Measurements from ENCODE around the gene TCP1.

TCP1 gene

GRCh38 chr6:159754959-159755914, 34.2 kb downstream of the TCP1 start:
- H3K4me2 ChIP-seq (ENCODE audit: low read length, poor library complexity, severe bottlenecking) = no peak overlapping the region
- no peak overlapping the region for H3K4me3 ChIP-seq (ENCODE audit: insufficient read depth in 1 of 2, low read depth in 1 of 2, low read length in 2 of 2)
- no peak overlapping the region for H2BK120ac ChIP-seq (ENCODE audit: low read depth, low read length)
- H2AFZ ChIP-seq (ENCODE audit: low read depth, low read length) = no peak overlapping the region
- H3K27me3 ChIP-seq (ENCODE audit: control insufficient read depth in 1 of 2, insufficient read depth in 1 of 2, low read length in 2 of 2) = no peaks in the 10 kb centered on the region
- H3K9ac ChIP-seq (ENCODE audit: low read length) = peak overlapping the region; percentile 48
- H2BK5ac ChIP-seq (ENCODE audit: low read depth, low read length, poor library complexity, severe bottlenecking) = no peak overlapping the region
- peaks cover 9% of the 10 kb centered on the region for H3K79me1 ChIP-seq (replicated peaks; ENCODE audit: low read length, poor library complexity, severe bottlenecking)
- peaks cover 5% of the 10 kb centered on the region for H3K4me1 ChIP-seq (ENCODE audit: control insufficient read depth, insufficient read depth, low read depth, low read length)
- H4K8ac ChIP-seq (ENCODE audit: low read length) = no peak overlapping the region
- DNase-seq = no peak
- no peak overlapping the region for H3K4ac ChIP-seq (ENCODE audit: low read depth in 1 of 2, low read length in 2 of 2)
- H3K14ac ChIP-seq (ENCODE audit: low read length in 2 of 2) = no peak overlapping the region
- WGBS = 86% methylated on average over 12 of the region's 15 CpGs
- H3K36me3 ChIP-seq (ENCODE audit: control insufficient read depth in 1 of 2, insufficient read depth in 2 of 2, low read depth in 1 of 2, low read length in 2 of 2) = peaks cover 26 to 90% of the 10 kb centered on the region in 2 experiments
- H3K18ac ChIP-seq (ENCODE audit: low read depth in 1 of 2, low read length in 2 of 2) = no peak overlapping the region
- no peak overlapping the region for H2BK12ac ChIP-seq (ENCODE audit: low read length in 2 of 2)
- no peak overlapping the region for H3K27ac ChIP-seq (ENCODE audit: low read length, poor library complexity, severe bottlenecking)
- no peaks in the 10 kb centered on the region for H3K9me3 ChIP-seq (ENCODE audit: control insufficient read depth, low read length)
- no peak overlapping the region for H3K23ac ChIP-seq (ENCODE audit: low read length in 2 of 2)
- no peak overlapping the region for H2BK15ac ChIP-seq (ENCODE audit: low read depth, poor library complexity, severe bottlenecking)
- no peak overlapping the region for H2AK5ac ChIP-seq (ENCODE audit: low read length, severe bottlenecking)
- no peak overlapping the region for H4K91ac ChIP-seq (ENCODE audit: low read length)

GRCh38 chr6:159754401-159754800, 35.0 kb downstream of the TCP1 start:
- no peaks in the 10 kb centered on the region for H3K27me3 ChIP-seq (ENCODE audit: control insufficient read depth in 1 of 2, insufficient read depth in 1 of 2, low read length in 2 of 2)
- H3K4me2 ChIP-seq (ENCODE audit: low read length, poor library complexity, severe bottlenecking) = no peak overlapping the region
- H3K9me3 ChIP-seq (ENCODE audit: control insufficient read depth, low read length) = no peaks in the 10 kb centered on the region
- H2AFZ ChIP-seq (ENCODE audit: low read depth, low read length) = no peak overlapping the region
- H4K91ac ChIP-seq (ENCODE audit: low read length) = no peak overlapping the region
- no peak overlapping the region for H4K8ac ChIP-seq (ENCODE audit: low read length)
- H3K4ac ChIP-seq (ENCODE audit: low read depth in 1 of 2, low read length in 2 of 2) = no peak overlapping the region
- H3K23ac ChIP-seq (ENCODE audit: low read length in 2 of 2) = no peak overlapping the region
- H2BK120ac ChIP-seq (ENCODE audit: low read depth, low read length) = no peak overlapping the region
- H2BK15ac ChIP-seq (ENCODE audit: low read depth, poor library complexity, severe bottlenecking) = no peak overlapping the region
- peak overlapping the region; percentile 48 for H3K9ac ChIP-seq (ENCODE audit: low read length)
- no peak overlapping the region for H2AK5ac ChIP-seq (ENCODE audit: low read length, severe bottlenecking)
- DNase-seq = no peak
- H3K14ac ChIP-seq (ENCODE audit: low read length in 2 of 2) = no peak overlapping the region
- H3K18ac ChIP-seq (ENCODE audit: low read depth in 1 of 2, low read length in 2 of 2) = no peak overlapping the region
- H3K4me1 ChIP-seq (ENCODE audit: control insufficient read depth, insufficient read depth, low read depth, low read length) = peaks cover 3% of the 10 kb centered on the region
- WGBS = 100% methylated on average over 2 of the region's 2 CpGs
- H2BK5ac ChIP-seq (ENCODE audit: low read depth, low read length, poor library complexity, severe bottlenecking) = no peak overlapping the region
- H3K27ac ChIP-seq (ENCODE audit: low read length, poor library complexity, severe bottlenecking) = no peak overlapping the region
- H3K36me3 ChIP-seq (ENCODE audit: control insufficient read depth in 1 of 2, insufficient read depth in 2 of 2, low read depth in 1 of 2, low read length in 2 of 2) = peaks cover 26 to 92% of the 10 kb centered on the region in 2 experiments
- H3K4me3 ChIP-seq (ENCODE audit: insufficient read depth in 1 of 2, low read depth in 1 of 2, low read length in 2 of 2) = no peak overlapping the region
- H3K79me1 ChIP-seq (replicated peaks; ENCODE audit: low read length, poor library complexity, severe bottlenecking) = peaks cover 9% of the 10 kb centered on the region
- no peak overlapping the region for H2BK12ac ChIP-seq (ENCODE audit: low read length in 2 of 2)

- no peak overlapping the region for H3K4me3 ChIP-seq (ENCODE audit: insufficient read depth in 1 of 2, low read depth in 1 of 2, low read length in 2 of 2)
Measured at GRCh38 chr6:159753081-159753872, 36.1 kb downstream of the TCP1 start.

DNA sequence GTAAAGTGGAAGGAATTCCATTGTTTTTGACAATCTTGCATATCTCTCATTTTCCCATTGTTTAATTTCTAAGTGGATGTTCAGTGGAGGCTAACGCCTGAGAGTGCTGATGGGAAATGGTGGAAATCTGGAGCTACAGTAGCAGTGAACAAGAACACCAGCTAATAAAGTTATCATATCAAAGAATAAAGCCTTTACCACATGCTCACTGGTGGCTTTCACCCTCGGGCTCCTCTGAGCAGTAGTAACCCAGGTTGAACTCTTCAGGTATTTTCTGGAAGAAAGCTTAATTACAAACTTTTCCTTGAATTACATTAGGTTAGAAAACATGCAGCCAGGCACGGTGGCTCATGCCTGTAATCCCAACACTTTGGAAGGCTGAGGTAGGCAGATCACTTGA, 38.0 kb downstream of the TCP1 start:
- H3K4ac ChIP-seq (ENCODE audit: low read depth in 1 of 2, low read length in 2 of 2) = no peak overlapping the region
- H3K4me3 ChIP-seq (ENCODE audit: insufficient read depth in 1 of 2, low read depth in 1 of 2, low read length in 2 of 2) = no peak overlapping the region
- peaks cover 6% of the 10 kb centered on the region for H3K79me1 ChIP-seq (replicated peaks; ENCODE audit: low read length, poor library complexity, severe bottlenecking)
- no peak overlapping the region for H2AK5ac ChIP-seq (ENCODE audit: low read length, severe bottlenecking)
- H3K9ac ChIP-seq (ENCODE audit: low read length) = no peak overlapping the region
- no peak overlapping the region for H4K8ac ChIP-seq (ENCODE audit: low read length)
- H3K36me3 ChIP-seq (ENCODE audit: control insufficient read depth in 1 of 2, insufficient read depth in 2 of 2, low read depth in 1 of 2, low read length in 2 of 2) = peaks cover 19 to 98% of the 10 kb centered on the region in 2 experiments
- DNase-seq = no peak
- no peak overlapping the region for H3K18ac ChIP-seq (ENCODE audit: low read depth in 1 of 2, low read length in 2 of 2)
- no peaks in the 10 kb centered on the region for H3K9me3 ChIP-seq (ENCODE audit: control insufficient read depth, low read length)
- no peak overlapping the region for H3K27ac ChIP-seq (ENCODE audit: low read length, poor library complexity, severe bottlenecking)
- no peak overlapping the region for H3K4me2 ChIP-seq (ENCODE audit: low read length, poor library complexity, severe bottlenecking)
- no peaks in the 10 kb centered on the region for H3K4me1 ChIP-seq (ENCODE audit: control insufficient read depth, insufficient read depth, low read depth, low read length)
- 100% methylated on average over 2 of the region's 3 CpGs for WGBS
- H2BK15ac ChIP-seq (ENCODE audit: low read depth, poor library complexity, severe bottlenecking) = no peak overlapping the region
- no peak overlapping the region for H4K91ac ChIP-seq (ENCODE audit: low read length)
- no peaks in the 10 kb centered on the region for H3K27me3 ChIP-seq (ENCODE audit: control insufficient read depth in 1 of 2, insufficient read depth in 1 of 2, low read length in 2 of 2)
- no peak overlapping the region for H2BK12ac ChIP-seq (ENCODE audit: low read length in 2 of 2)
- no peak overlapping the region for H2AFZ ChIP-seq (ENCODE audit: low read depth, low read length)
- no peak overlapping the region for H3K14ac ChIP-seq (ENCODE audit: low read length in 2 of 2)
- H2BK5ac ChIP-seq (ENCODE audit: low read depth, low read length, poor library complexity, severe bottlenecking) = no peak overlapping the region
- H2BK120ac ChIP-seq (ENCODE audit: low read depth, low read length) = no peak overlapping the region
- H3K23ac ChIP-seq (ENCODE audit: low read length in 2 of 2) = no peak overlapping the region

More at GRCh38 chr6:159753081-159753872, 36.1 kb downstream of the TCP1 start:
- Histone ChIP-seq H4K8ac (ENCODE audit: low read length) (no peak overlapping the region), H3K4ac (ENCODE audit: low read depth in 1 of 2, low read length in 2 of 2) (no peak overlapping the region), H3K27ac (ENCODE audit: low read length, poor library complexity, severe bottlenecking) (no peak overlapping the region), H4K91ac (ENCODE audit: low read length) (no peak overlapping the region), H3K79me1 (replicated peaks; ENCODE audit: low read length, poor library complexity, severe bottlenecking) (peaks cover 9% of the 10 kb centered on the region), H3K18ac (ENCODE audit: low read depth in 1 of 2, low read length in 2 of 2) (no peak overlapping the region), H2BK15ac (ENCODE audit: low read depth, poor library complexity, severe bottlenecking) (no peak overlapping the region), H2AFZ (ENCODE audit: low read depth, low read length) (no peak overlapping the region), H3K23ac (ENCODE audit: low read length in 2 of 2) (no peak overlapping the region), H2BK12ac (ENCODE audit: low read length in 2 of 2) (no peak overlapping the region), H2AK5ac (ENCODE audit: low read length, severe bottlenecking) (no peak overlapping the region), H3K9me3 (ENCODE audit: control insufficient read depth, low read length) (no peaks in the 10 kb centered on the region), H2BK120ac (ENCODE audit: low read depth, low read length) (no peak overlapping the region), H3K4me1 (ENCODE audit: control insufficient read depth, insufficient read depth, low read depth, low read length) (no peaks in the 10 kb centered on the region), H3K4me2 (ENCODE audit: low read length, poor library complexity, severe bottlenecking) (no peak overlapping the region), H2BK5ac (ENCODE audit: low read depth, low read length, poor library complexity, severe bottlenecking) (no peak overlapping the region), H3K36me3 (ENCODE audit: control insufficient read depth in 1 of 2, insufficient read depth in 2 of 2, low read depth in 1 of 2, low read length in 2 of 2) (peaks cover 23 to 97% of the 10 kb centered on the region in 2 experiments), H3K27me3 (ENCODE audit: control insufficient read depth in 1 of 2, insufficient read depth in 1 of 2, low read length in 2 of 2) (no peaks in the 10 kb centered on the region), H3K14ac (ENCODE audit: low read length in 2 of 2) (no peak overlapping the region), H3K9ac (ENCODE audit: low read length) (peak overlapping the region; percentile 19)
- DNase-seq = no peak
- WGBS = 97% methylated on average over 5 of the region's 6 CpGs

Measured in mesenchymal stem cell (in vitro differentiated cells and primary cell).